ENCODE measurements around the gene SLC7A4.

SLC7A4 gene

GRCh38 chr22:20989323-20990138 lies 42.8 kb downstream of the SLC7A4 start:
- no peak for DNase-seq

GRCh38 chr22:20988573-20989322 lies 43.6 kb downstream of the SLC7A4 start:
- DNase-seq = no peak

GRCh38 chr22:20987375-20987774 lies 45.0 kb downstream of the SLC7A4 start:
- DNase-seq = no peak

- DNase-seq = no peak
Measured at GRCh38 chr22:20986365-20986764, 46.0 kb downstream of the SLC7A4 start.

- DNase-seq = no peak
Measured at GRCh38 chr22:20985720-20986119, 46.6 kb downstream of the SLC7A4 start.

GRCh38 chr22:20983081-20983771 lies 49.1 kb downstream of the SLC7A4 start:
- no peak for DNase-seq

- DNase-seq = no peak
Measured at GRCh38 chr22:20982563-20982882, 49.8 kb downstream of the SLC7A4 start.

- DNase-seq = peak; percentile 53 to 96 (median 86)
Measured at GRCh38 chr22:20981787-20982562, 50.4 kb downstream of the SLC7A4 start, which contains the start of gene LZTR1. Gene LZTR1 (plus strand): TSS chr22:20982297. CDS start chr22:20982372, 75 bp downstream.

GRCh38 chr22:20980938-20981722 lies 51.2 kb downstream of the SLC7A4 start:
- DNase-seq = no peak

- DNase-seq = no peak
Measured at GRCh38 chr22:20980523-20980922, 51.8 kb downstream of the SLC7A4 start.

GRCh38 chr22:20979940-20980453 lies 52.4 kb downstream of the SLC7A4 start:
- no peak for DNase-seq

GRCh38 chr22:20979243-20979809 lies 53.0 kb downstream of the SLC7A4 start:
- peak in 30 of 58 donors; percentile 20 to 67 (median 42) for DNase-seq

All from anterior cingulate cortex (tissue), 58 donors.